ENCODE measurements around the gene CA12.
A peak's percentile ranks its signal among the peaks of the same experiment; 100 is the strongest.
"Not testable (repeated sequence)": the region's sequence is repeated elsewhere in the genome, so short reads cannot be mapped to it uniquely, and the experiment has no call there.

The CA12 gene

GRCh38 chr15:63339006-63339766, 42.5 kb downstream of the CA12 start:
- peak in 1 of 56 donors; percentile 3 for DNase-seq

- DNase-seq: no peak
Measured at GRCh38 chr15:63338170-63338569, 43.5 kb downstream of the CA12 start.

GRCh38 chr15:63337046-63337445, 44.6 kb downstream of the CA12 start:
- DNase-seq: no peak

- DNase-seq: no peak
Measured at GRCh38 chr15:63335543-63336240, 46.0 kb downstream of the CA12 start.

GRCh38 chr15:63334821-63335220, 46.8 kb downstream of the CA12 start:
- DNase-seq: no peak

GRCh38 chr15:63332367-63333124, 49.1 kb downstream of the CA12 start:
- DNase-seq: no peak

GRCh38 chr15:63331456-63331855, 50.2 kb downstream of the CA12 start:
- DNase-seq: no peak

GRCh38 chr15:63330926-63331325, 50.7 kb downstream of the CA12 start:
- DNase-seq: no peak

- DNase-seq: no peak
Measured at GRCh38 chr15:63329567-63330350, 51.9 kb downstream of the CA12 start.

- no peak for DNase-seq
Measured at GRCh38 chr15:63327648-63328421, 53.8 kb downstream of the CA12 start.

GRCh38 chr15:63324770-63325169, 56.9 kb downstream of the CA12 start:
- DNase-seq: no peak

- peak in 18 of 56 donors; percentile 3 to 88 (median 12) for DNase-seq
Measured at GRCh38 chr15:63323798-63324563, 57.7 kb downstream of the CA12 start.

GRCh38 chr15:63322541-63322940, 59.1 kb downstream of the CA12 start:
- DNase-seq: peak in 5 of 56 donors; percentile 2 to 70 (median 9)

GRCh38 chr15:63321462-63321861, 60.2 kb downstream of the CA12 start:
- no peak for DNase-seq

- DNase-seq: not testable (repeated sequence)
Measured at GRCh38 chr15:63320981-63321380, 60.7 kb downstream of the CA12 start.

GRCh38 chr15:63320446-63320845, 61.2 kb downstream of the CA12 start:
- DNase-seq: not testable (repeated sequence)

- no peak for DNase-seq
Measured at GRCh38 chr15:63319065-63319464, 62.6 kb downstream of the CA12 start.

GRCh38 chr15:63318344-63318743, 63.3 kb downstream of the CA12 start:
- DNase-seq: no peak

- no peak for DNase-seq
Measured at GRCh38 chr15:63314409-63314808, 67.2 kb downstream of the CA12 start.

GRCh38 chr15:63313825-63314224, 67.8 kb downstream of the CA12 start:
- DNase-seq: no peak
